Activated T-helper 9 cell treated with anti-CD3 and anti-CD28 coated beads, Interleukin-2, amount 50 U/mL, for 16 hours (primary cell): ENCODE data around the gene UBAC1.

Experiments used
- DNase-seq: peaks from one replicate; pipeline ENCODE4 v3.0.0-alpha.2; 2020; ENCODE audit warnings: low read depth

UBAC1 gene

GRCh38 chr9:135941288-135941995 is 19.7 kb downstream of the UBAC1 start:
- DNase-seq = no peak

GRCh38 chr9:135939351-135940265 is 21.6 kb downstream of the UBAC1 start:
- DNase-seq = peak; percentile 44

GRCh38 chr9:135937521-135938489 is 23.4 kb downstream of the UBAC1 start:
- no peak for DNase-seq

GRCh38 chr9:135933114-135933513 is 28.1 kb downstream of the UBAC1 start:
- no peak for DNase-seq

- DNase-seq = no peak
Observed at GRCh38 chr9:135932656-135933055, 28.5 kb downstream of the UBAC1 start.

- no peak for DNase-seq
Observed at GRCh38 chr9:135931349-135931820, 29.8 kb downstream of the UBAC1 start.

- no peak for DNase-seq
Observed at GRCh38 chr9:135930446-135931345, 30.5 kb downstream of the UBAC1 start.

- DNase-seq = no peak
Observed at GRCh38 chr9:135929656-135930445, 31.3 kb downstream of the UBAC1 start.

GRCh38 chr9:135928731-135929655 is 32.2 kb downstream of the UBAC1 start:
- no peak for DNase-seq

GRCh38 chr9:135928074-135928730 is 33.0 kb downstream of the UBAC1 start:
- no peak for DNase-seq

- DNase-seq = no peak
Observed at GRCh38 chr9:135927195-135928013, 33.8 kb downstream of the UBAC1 start.

- DNase-seq = peak; percentile 69
Observed at GRCh38 chr9:135926402-135927194, 34.6 kb downstream of the UBAC1 start.

- DNase-seq = peak; percentile 66
Observed at GRCh38 chr9:135925496-135926133, 35.6 kb downstream of the UBAC1 start.

- peak; percentile 11 for DNase-seq
Observed at GRCh38 chr9:135924628-135925338, 36.4 kb downstream of the UBAC1 start.

GRCh38 chr9:135923508-135923907 is 37.7 kb downstream of the UBAC1 start:
- no peak for DNase-seq
